ENCODE measurements around the gene CRELD2. TPM values are rescaled to one million over a fixed set of nuclear protein-coding genes. Genes with fewer than 3 reads are reported as not detected.

Gene CRELD2
- total RNA-seq, 1 donor from 2014 or later = 54.9 TPM

DNA sequence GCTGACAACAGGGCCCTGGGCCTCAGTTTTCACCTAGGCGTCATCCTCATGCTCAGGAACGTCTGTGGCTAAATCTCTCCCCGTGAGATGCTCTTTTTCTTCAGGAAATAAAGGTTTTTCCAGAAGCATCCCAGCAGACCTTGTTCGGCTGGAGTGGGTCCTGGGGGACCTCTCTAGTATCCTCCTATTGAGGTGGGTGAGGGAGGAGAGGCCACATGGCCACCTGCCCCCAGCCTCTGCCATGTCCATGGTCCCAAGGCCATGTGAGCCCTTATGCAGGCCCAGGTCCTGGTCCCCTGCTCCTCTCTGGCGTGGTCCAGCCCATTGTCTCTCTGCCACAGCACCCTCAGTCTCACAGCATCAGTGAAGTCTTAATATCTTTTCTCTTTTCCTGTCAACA is 22.2 kb upstream of the CRELD2 start:
- TF ChIP-seq, protein P1, sequence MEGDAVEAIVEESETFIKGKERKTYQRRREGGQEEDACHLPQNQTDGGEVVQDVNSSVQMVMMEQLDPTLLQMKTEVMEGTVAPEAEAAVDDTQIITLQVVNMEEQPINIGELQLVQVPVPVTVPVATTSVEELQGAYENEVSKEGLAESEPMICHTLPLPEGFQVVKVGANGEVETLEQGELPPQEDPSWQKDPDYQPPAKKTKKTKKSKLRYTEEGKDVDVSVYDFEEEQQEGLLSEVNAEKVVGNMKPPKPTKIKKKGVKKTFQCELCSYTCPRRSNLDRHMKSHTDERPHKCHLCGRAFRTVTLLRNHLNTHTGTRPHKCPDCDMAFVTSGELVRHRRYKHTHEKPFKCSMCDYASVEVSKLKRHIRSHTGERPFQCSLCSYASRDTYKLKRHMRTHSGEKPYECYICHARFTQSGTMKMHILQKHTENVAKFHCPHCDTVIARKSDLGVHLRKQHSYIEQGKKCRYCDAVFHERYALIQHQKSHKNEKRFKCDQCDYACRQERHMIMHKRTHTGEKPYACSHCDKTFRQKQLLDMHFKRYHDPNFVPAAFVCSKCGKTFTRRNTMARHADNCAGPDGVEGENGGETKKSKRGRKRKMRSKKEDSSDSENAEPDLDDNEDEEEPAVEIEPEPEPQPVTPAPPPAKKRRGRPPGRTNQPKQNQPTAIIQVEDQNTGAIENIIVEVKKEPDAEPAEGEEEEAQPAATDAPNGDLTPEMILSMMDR (IDR thresholded peaks at IDR 0.05) = no peak
- Mint-ChIP-seq H3K27ac (ENCODE audit: unreplicated experiment) (no peak overlapping the region), H3K4me1 (ENCODE audit: unreplicated experiment) (no peaks in the 10 kb centered on the region), H3K4me3 (ENCODE audit: unreplicated experiment) (no peak overlapping the region), H3K27me3 (ENCODE audit: unreplicated experiment) (no peaks in the 10 kb centered on the region), H3K36me3 (ENCODE audit: unreplicated experiment) (peaks cover 39% of the 10 kb centered on the region), H3K9me3 (ENCODE audit: unreplicated experiment) (peaks cover 13% of the 10 kb centered on the region)
- DNase-seq (ENCODE audit: extremely low spot score, unreplicated experiment) = no peak

DNA sequence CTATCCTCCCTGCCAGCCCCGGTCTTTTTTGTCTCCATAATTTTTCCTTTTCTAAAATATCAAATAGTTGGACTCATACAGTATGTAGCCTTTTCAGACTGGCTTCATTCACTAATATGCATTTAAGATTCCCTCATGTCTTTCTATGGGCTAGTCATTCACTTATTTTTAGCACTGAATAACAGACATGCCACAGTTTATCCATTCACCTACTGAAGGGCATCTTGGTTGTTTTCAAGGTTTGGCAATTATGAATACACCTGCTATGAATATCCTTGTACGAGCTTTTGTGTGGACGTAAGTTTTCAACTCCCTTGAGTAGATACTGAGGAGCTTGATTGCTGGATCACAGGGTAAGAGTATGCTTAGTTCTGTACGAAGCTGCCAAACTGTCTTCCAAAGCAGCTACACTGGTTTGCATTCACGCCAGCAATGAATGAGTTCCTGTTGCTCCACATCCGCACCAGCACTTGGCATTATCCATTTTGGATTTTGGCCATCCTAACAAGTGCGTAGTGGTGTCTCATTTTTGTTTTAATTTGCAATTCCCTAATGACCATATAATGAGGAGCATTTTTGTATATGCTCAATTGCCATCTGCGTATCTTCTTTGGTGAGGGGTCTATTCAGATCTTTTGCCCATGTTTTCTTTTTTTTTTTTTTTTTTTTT is 21.3 kb upstream of the CRELD2 start:
- Mint-ChIP-seq H3K27ac (ENCODE audit: unreplicated experiment) (no peak overlapping the region), H3K9me3 (ENCODE audit: unreplicated experiment) (peaks cover 13% of the 10 kb centered on the region), H3K4me3 (ENCODE audit: unreplicated experiment) (no peak overlapping the region), H3K4me1 (ENCODE audit: unreplicated experiment) (no peaks in the 10 kb centered on the region), H3K36me3 (ENCODE audit: unreplicated experiment) (peaks cover 38% of the 10 kb centered on the region), H3K27me3 (ENCODE audit: unreplicated experiment) (no peaks in the 10 kb centered on the region)
- no peak for DNase-seq (ENCODE audit: extremely low spot score, unreplicated experiment)
- TF ChIP-seq, protein P1 (IDR thresholded peaks at IDR 0.05) = no peak

DNA sequence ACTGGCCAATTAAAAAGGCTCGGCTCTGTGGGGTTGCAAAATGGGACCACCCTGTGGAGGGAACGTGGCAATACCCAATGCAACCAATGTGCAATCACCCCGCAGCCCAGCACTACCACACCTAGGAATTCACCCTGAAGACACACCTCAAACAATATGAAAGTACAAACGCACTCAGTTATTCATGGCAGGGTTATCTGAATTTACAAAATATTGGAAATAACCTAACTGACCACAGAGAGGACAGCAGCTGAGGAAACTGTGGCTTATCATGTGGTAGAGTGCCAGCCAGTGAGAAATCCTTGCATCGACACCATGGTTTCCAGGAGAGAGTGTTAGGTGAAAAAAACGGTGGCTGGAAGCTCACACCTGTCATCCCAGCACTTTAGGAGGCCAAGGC is 18.9 kb upstream of the CRELD2 start:
- Mint-ChIP-seq H3K36me3 (ENCODE audit: unreplicated experiment) (peaks cover 24% of the 10 kb centered on the region), H3K27me3 (ENCODE audit: unreplicated experiment) (no peaks in the 10 kb centered on the region), H3K9me3 (ENCODE audit: unreplicated experiment) (peaks cover 2% of the 10 kb centered on the region), H3K4me1 (ENCODE audit: unreplicated experiment) (no peaks in the 10 kb centered on the region), H3K27ac (ENCODE audit: unreplicated experiment) (no peak overlapping the region), H3K4me3 (ENCODE audit: unreplicated experiment) (no peak overlapping the region)
- DNase-seq (ENCODE audit: extremely low spot score, unreplicated experiment) = no peak
- TF ChIP-seq, protein P1 (IDR thresholded peaks at IDR 0.05) = no peak

DNA sequence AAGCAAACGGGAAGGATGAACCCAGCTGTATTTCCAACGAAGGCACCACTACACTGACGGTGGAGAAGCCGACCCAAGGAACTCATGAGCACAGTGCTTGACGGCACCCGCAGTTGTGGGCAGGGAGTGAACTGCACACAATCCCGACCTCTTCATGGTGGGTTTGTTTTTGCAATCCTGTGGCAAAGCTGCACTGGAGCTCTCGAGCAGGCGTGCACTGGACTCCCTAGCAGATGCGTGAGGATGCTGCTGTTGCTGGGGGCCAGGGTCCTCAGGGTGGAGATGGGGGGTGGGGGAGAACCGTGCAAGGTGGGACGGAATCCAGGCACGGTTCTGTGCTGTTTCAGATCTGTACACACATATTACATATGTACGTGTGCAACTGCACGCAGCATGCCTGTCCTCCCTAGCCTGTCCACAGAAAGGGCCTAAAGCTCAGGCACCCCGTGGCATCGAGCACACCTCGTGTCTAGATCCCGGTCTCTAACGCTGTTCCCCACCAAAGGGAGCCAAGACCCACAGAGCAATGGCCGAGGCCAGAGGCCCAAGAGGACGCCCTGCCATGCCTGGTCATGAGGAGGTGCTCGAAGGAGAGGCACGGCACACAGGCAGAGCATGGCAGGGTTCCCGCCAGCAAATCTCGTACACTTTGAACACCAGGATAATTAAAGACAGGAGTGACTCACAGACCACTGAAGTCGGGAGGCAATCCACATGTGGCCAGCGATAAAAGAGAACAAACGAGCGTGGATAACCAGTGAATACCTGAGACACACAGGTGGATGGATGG is 17.8 kb upstream of the CRELD2 start:
- Mint-ChIP-seq H3K36me3 (ENCODE audit: unreplicated experiment) (peaks cover 27% of the 10 kb centered on the region), H3K27me3 (ENCODE audit: unreplicated experiment) (no peaks in the 10 kb centered on the region), H3K9me3 (ENCODE audit: unreplicated experiment) (no peaks in the 10 kb centered on the region), H3K4me3 (ENCODE audit: unreplicated experiment) (no peak overlapping the region), H3K27ac (ENCODE audit: unreplicated experiment) (no peak overlapping the region), H3K4me1 (ENCODE audit: unreplicated experiment) (no peaks in the 10 kb centered on the region)
- TF ChIP-seq, protein P1 (IDR thresholded peaks at IDR 0.05) = no peak
- DNase-seq (ENCODE audit: extremely low spot score, unreplicated experiment) = no peak

DNA sequence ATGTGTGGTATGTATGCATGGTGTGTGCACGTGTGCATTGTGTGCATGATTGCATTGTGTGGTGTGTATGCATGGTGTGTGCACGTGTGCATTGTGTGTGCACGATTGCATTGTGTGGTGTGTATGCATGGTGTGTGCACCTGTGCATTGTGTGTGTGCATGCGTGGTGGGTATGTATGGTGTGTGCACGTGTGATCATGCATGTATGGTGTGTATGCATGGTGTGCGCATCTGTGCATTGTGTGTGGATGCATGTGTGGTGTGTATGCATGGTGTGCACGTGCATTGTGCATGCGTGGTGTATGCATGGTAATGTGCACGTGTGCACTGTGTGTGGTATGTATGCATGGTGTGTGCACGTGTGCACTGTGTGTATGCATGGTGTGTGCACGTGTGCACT is 17.0 kb upstream of the CRELD2 start:
- Mint-ChIP-seq H3K27me3 (ENCODE audit: unreplicated experiment) (no peaks in the 10 kb centered on the region), H3K27ac (ENCODE audit: unreplicated experiment) (no peak overlapping the region), H3K4me3 (ENCODE audit: unreplicated experiment) (no peak overlapping the region), H3K4me1 (ENCODE audit: unreplicated experiment) (no peaks in the 10 kb centered on the region), H3K9me3 (ENCODE audit: unreplicated experiment) (no peaks in the 10 kb centered on the region), H3K36me3 (ENCODE audit: unreplicated experiment) (peaks cover 27% of the 10 kb centered on the region)
- TF ChIP-seq, protein P1 (IDR thresholded peaks at IDR 0.05) = no peak
- DNase-seq (ENCODE audit: extremely low spot score, unreplicated experiment) = no peak

Measured in osteocyte (in vitro differentiated cells).